HG02571 (cell line): Measurements from ENCODE around the gene GHDC.
"Not testable (repeated sequence)": the region's sequence is repeated elsewhere in the genome, so short reads cannot be mapped to it uniquely, and the experiment has no call there.

Experiments
- ATAC-seq: cut with Tn5 transposase; IDR thresholded peaks from one replicate; pipeline ENCODE4 v1.9.1; 2021; ENCODE audit warnings: mild to moderate bottlenecking, moderate library complexity; ENCODE audit not compliant: unreplicated experiment

Gene GHDC

DNA sequence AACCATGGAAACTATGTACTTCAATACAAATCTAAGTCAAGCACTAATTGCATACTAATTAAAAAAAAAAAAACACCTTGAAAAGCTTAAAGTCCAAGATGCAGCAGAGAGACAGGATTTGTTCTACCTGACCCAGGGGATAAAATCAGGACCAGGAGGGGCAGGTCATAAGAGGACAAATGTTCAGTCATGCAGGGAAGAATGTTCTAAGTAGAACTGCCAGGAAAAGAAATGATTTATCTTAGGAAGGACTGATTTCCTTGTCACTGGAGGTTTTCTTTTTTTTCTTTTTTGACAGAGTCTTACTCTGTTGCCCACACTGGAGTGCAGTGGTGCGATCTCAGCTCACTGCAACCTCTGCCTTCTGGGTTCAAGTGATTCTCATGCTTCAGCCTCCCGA is 9.1 kb upstream of the GHDC start:
- no peak for ATAC-seq

DNA sequence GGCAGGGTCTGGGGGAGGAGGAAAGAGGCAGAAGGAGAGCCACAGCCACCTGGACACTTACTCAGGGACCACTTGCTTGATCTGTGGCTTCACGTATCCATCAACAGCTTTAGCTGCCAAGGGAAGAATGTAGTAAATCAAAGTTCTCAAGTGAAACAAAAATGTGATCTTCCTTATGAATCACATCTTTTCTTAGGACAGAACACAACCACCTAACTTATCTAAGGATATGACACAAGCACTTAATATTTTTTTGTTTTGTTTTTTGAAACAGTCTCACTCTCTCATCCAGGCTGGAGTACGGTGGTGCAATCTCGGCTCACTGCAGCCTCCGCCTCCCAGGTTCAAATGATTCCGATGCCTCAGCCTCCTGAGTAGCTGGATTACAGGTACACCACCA is 8.4 kb upstream of the GHDC start:
- no peak for ATAC-seq

GRCh38 chr17:42202159-42202558 is 7.9 kb upstream of the GHDC start:
- no peak for ATAC-seq

- ATAC-seq = no peak
Measured at GRCh38 chr17:42201458-42201772, 7.1 kb upstream of the GHDC start.

GRCh38 chr17:42200706-42201457 is 6.6 kb upstream of the GHDC start:
- no peak for ATAC-seq

GRCh38 chr17:42199416-42200011 is 5.2 kb upstream of the GHDC start:
- no peak for ATAC-seq

DNA sequence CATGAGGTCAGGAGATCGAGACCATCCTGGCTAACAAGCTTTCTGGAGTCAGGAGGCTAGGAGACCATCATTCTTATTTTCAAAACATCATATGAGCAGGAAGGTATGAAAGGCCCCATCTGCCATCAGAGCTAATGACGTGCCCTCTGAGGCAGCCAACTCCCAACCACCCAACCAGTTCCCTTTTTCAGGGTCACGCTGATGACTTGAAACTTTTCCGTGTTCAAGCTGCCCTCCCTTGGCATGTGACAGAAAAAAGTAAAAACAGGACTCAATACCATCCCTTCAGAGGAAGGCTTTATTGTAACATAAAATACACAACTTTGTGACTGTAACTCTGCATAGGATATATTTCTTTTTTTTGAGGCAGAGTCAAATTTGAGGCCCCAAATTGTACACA is 4.6 kb upstream of the GHDC start:
- ATAC-seq = no peak

DNA sequence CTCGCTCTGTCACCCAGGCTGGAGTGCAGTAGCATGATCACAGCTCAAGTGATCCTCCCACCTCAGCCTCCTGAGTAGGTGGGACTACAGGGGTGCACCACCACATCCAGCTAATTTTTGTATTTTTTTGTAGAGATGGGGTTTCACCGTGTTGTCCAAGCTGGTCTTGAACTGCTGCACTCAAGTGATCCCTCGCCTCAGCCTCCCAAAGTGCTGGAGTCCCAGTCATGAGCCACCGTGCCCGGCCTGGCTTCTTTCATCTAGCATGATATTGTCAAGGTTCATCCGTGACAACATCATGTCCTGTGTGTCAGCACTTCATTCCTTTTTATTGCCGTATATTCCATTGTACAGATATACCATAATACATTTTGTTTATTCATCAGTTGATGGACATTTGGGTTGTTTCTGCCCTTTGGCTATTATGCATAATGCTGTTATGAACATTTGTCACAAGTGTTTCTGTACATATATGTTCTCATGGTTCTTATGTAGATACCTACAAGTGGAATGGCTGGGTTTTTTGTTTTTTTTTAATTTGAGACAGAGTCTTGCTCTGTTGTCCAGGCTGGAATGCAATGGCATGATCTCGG is 3.4 kb upstream of the GHDC start:
- ATAC-seq = no peak

DNA sequence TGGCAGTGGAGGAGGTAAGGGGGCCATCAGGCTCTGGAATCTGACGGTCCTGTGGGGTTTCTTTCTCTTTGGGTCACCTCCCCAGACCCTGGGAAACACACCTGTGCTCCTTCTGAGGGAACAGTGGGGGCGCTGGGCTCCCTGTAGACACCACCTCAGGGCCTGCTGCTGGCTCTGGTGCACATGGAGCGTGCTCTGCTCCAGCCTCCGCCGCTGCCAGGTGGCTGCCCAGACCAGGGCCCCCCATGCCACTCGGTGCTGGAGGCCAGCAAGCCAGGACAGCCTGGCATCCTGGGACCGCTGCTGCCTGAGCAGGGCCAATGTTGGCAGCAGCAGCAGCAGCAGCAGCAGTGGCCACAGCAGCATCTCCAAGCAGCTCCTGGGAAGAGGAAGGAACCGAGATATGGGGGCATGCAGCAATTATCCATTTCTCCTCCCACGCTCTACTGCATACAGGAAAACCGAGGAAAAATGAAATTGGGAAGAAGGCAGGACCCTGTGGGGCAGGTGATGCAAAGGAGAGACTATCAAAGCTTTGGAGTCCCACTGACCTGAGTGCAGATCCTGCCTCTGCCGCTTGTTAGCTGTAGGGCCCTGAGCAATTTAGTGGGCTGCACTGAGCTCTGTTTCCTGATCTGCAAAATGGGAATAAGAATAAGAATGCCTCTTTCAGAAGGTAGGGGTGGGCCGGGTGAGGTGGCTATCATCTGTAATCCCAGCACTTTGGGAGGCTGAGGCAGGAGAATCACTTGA is 902 bp downstream of the GHDC start:
- ATAC-seq = no peak

- no peak for ATAC-seq
Measured at GRCh38 chr17:42192189-42193126, 1.8 kb downstream of the GHDC start.

DNA sequence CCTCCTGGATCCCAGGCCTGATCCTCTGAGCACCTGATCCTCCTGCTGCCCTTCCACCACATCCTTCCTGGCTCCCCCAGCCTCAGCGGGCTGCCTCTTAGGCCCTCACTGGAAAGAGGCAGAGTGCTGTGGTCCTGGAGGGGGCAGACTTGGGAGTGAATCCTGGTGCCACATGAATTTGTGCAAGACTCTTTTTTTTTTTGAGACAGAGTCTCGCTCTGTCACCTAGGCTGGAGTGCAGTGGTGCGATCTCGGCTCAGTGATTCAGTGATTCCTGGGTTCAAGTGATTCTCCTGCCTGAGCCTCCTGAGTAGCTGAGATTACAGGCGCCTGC is 3.1 kb downstream of the GHDC start:
- no peak for ATAC-seq

DNA sequence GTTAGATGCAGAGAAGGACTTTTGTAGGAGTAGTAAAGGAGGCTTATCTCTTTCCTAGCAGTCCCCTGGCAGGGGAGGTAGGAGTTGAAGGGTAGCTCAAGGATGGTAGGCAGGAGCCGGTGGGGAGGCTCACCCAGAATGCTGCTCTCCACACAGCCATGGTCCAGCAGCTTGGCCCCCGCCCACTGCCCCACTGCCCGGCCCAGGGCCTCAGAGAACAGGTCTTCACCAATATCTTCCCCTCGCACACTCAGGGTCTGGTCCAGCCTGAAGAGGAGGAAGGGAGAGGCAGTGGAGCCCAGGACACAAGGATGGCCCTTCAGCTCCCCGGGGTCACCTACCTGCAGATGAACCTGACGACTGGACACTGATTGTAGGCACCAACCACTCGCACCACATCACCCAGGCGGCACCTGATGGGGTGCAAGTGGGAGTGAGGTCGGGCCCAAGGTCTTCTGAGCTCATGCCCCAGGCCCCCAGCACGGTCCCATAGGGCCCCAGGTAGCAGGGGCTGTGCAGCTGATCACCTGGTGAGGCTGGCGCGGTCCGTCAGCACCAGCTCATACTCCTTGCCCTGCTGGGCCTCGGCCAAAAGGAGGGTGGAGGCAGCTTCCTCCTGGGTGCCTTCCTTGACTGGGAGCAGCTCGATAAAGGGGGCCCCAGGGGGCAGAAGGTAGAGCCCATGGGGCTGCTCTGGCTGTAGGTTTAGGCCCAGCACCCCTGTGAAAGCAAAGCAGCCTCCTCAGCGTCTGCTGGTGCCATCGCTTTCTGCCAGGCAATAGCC is 3.6 kb downstream of the GHDC start:
- no peak for ATAC-seq

DNA sequence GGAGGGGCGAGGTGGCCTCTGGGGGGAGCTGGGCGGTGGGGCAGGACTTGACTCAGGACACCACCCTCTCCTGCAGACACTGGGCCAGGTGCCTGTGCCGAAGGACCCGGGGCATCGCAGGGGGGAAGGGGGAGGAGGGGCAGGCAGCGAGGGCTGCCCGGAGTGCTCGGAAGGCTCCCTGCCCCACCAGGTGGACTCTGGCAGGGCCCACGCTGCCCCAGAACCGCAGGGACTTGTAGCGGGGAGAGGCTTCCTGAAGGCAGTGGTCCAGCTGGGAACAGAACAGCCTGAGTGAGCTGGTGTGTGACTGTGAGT is 4.7 kb downstream of the GHDC start:
- no peak for ATAC-seq

GRCh38 chr17:42188749-42189650 is 5.3 kb downstream of the GHDC start:
- ATAC-seq = no peak

DNA sequence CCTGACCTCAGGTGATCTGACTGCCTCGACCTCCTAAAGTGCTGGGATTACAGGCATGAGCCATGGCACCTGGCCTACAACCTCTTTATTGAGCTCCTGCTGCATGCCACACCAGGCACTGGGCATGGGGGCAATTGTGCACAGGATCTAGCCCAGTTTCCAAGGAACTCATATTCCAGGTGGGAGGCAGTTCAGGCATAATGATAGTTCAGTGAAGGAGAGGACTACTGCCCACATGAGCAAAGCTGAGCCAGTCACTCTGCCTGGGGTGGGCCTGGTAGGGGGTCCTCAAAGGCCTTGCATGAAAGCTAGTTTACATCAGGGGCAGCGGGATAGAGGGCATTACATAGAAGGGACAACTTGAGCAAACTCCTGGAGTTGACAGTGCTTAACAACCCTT is 6.5 kb downstream of the GHDC start:
- no peak for ATAC-seq

DNA sequence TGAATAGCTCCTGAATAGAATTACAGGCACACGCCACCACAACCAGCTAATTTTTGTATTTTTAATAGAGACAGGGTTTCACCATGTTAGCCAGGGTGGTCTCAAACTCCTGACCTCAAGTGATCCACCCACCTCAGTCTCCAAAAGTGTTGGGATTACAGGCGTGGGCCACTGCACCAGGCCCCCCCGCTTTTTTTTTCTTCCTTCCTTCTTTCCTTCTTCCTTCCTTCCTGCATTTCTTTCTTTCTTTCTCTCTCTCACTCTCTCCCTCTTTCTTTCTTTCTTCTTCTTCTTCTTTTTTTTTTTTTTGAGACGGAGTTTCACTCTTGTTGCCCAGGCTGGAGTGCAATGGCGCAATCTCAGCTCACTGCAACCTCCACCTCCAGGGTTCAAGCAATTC is 8.1 kb downstream of the GHDC start:
- not testable (repeated sequence) for ATAC-seq

DNA sequence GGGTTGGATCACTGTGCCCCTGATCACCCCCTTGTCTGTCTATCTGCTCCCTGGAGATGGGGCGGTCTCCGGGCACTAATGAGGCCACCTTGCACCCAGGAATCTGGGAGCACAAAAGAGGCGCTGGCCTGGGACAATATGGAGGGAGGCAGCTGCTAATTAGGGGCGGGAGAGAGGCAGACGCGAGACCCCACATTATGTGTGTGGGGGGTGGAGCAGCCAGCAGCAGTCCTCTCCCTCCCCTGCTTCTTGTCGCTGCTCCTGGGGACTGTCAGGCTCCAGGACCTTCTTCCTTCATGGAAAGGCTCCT is 8.7 kb downstream of the GHDC start:
- no peak for ATAC-seq

DNA sequence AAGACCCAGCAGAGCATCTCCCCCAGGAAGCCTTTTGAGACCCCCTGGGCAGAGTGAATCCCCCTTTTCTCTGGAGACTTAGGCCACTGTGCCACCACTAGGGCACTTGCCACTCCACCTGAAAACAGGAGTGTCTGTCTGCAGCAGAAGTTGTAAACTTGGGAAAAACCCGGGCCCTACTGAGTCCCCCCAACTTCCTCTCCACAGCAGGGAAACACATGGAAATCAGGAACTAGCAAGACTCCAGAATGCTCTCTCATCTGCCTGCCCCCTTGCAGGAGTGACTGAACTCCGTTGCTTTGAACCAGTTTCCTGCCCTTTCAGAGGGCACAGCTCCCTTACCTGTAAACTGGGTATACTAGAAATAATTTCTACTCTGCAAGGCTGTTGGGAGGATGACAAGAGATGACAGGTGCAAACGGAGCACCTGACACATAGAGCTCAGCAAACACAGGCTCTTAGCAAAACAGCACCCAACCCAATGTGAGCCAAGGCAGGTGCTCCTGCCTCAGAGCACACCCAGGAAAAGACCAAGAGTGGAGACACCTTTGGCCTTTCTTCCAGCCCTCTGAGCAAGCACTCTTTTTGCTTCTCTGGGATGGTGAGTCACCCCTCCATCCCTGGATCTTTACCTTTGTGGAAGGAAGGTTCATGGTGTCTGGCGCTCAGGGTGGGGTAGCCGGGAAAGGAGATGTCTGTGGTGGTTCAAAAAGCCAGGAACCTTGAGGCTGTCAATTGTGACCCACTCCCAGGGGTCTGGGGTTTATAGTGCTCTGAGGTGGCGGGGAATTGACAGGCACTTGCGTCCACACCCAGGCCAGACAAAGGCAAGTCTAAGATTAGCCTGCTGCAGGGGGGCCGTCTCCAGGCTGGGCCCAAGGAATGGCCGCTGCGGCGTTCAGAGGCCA is 9.3 kb downstream of the GHDC start, which contains the start of gene HCRT:
HCRT (minus strand) TSS at position 740 of the 908 bp plus-strand sequence; CDS start at position 653, 87 bp downstream.
- no peak for ATAC-seq
